GM18505 (cell line): ENCODE measurements around the gene GCSAML.
"Not testable (repeated sequence)": the region's sequence is repeated elsewhere in the genome, so short reads cannot be mapped to it uniquely, and the experiment has no call there.

Experiments
- ATAC-seq: cut with Tn5 transposase; IDR thresholded peaks from one replicate; pipeline ENCODE4 v1.9.1; 2021; ENCODE audit not compliant: unreplicated experiment
- POLR2A ChIP-seq: IDR thresholded peaks from 4 replicates; pipeline ENCODE4 v1.6.1; 2011; ENCODE audit warnings: borderline replicate concordance; ENCODE audit not compliant: insufficient read depth, insufficient read length; ENCODE audit errors: extremely low read depth

GCSAML gene

GRCh38 chr1:247548769-247549182 is at the start of gene GCSAML:
Gene GCSAML (plus strand): TSS chr1:247549134. CDS start chr1:247549192, 58 bp downstream.
- TF ChIP-seq POLR2A: no peak
- ATAC-seq: no peak

DNA sequence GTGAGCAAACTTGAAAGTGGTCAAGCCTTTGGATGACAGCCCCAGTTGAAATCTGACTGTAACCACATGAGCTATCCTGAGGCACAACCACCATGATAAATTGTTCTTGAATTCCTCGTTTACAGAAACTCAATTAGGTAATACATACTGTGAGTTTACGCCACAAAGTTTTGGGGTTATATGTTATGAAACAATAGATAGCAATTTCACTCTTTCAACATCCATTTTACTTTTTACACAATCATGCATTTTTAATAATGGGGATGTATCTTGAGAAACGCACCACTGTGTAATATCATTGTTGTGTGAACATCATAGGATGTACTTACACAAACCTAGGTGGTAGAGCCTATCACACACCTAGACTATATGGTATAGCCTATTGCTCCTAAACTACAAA is 48.1 kb upstream of the GCSAML start:
- ATAC-seq: no peak
- TF ChIP-seq POLR2A: no peak

- no peak for ATAC-seq
- no peak for TF ChIP-seq POLR2A
Observed at GRCh38 chr1:247506831-247507230, 42.1 kb upstream of the GCSAML start.

GRCh38 chr1:247517795-247518612 is 30.9 kb upstream of the GCSAML start:
- ATAC-seq: no peak
- no peak for TF ChIP-seq POLR2A

DNA sequence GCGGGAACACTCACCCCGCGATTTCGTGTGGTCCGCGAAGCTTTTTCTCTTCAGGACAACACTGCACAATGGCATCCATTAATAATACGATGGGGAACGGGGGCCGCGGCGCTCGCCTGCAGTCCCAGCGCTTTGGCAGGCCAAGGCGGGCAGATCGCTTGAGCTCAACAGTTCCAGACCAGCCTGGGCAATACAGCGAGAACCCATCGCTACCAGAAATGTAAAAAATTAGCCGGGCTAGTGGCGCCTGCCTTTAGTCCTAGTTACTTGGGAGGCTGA is 30.4 kb upstream of the GCSAML start:
- TF ChIP-seq POLR2A: no peak
- ATAC-seq: no peak

- ATAC-seq: not testable (repeated sequence)
Observed at GRCh38 chr1:247521886-247522285, 27.0 kb upstream of the GCSAML start.

DNA sequence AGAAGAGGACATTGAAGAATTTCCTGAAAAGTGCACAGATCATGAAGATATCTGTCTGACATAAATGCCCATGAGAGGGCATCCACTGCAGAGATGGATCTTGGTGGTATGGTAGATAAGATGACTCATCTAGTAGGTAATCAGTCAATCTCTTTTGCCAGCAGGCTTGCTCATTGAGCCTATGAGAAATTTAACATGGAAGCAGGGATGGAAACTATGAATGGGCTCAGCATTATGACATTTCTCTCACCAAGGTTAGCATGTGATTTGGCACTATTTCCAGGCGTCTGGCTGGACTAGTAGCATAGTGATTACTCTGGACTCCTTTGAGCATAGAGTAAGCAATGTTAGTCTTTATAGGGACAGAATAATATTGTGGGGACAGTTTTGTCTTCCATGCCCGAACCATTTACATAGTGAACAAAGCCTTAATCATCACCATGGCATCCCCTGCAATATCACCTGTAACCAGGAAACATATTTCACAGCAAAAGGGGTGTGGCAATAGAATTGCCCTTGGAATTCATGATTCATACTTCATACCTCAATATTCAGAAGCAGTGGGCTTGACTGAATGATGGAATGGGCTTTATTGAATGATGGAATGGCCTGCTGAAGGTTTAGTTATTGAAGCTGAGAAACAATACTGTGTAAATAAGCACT is 20.0 kb upstream of the GCSAML start:
- TF ChIP-seq POLR2A: no peak
- ATAC-seq: no peak

GRCh38 chr1:247529771-247530355 is 19.1 kb upstream of the GCSAML start:
- no peak for ATAC-seq
- TF ChIP-seq POLR2A: no peak

DNA sequence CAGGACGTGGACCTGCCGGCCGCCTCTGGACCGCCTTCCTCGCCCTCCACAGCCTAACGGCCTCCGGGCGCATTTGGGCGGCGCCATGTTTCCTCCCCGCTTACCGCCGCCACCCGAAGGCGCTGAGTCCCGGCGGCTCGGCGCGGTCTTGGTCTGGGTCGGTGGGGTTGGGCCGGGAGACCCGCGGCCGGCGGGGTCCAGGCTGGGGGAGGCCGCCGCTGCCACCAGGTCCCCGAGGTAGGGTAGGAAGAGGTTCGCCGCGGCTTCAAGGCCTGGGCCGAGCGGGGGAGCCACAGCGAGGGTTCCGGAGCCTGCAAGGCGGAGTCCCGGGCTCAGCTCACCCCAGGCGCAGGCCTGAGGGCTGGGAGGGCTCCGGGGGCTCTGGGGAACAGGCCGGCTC is 18.1 kb upstream of the GCSAML start:
- TF ChIP-seq POLR2A: no peak
- ATAC-seq: no peak

DNA sequence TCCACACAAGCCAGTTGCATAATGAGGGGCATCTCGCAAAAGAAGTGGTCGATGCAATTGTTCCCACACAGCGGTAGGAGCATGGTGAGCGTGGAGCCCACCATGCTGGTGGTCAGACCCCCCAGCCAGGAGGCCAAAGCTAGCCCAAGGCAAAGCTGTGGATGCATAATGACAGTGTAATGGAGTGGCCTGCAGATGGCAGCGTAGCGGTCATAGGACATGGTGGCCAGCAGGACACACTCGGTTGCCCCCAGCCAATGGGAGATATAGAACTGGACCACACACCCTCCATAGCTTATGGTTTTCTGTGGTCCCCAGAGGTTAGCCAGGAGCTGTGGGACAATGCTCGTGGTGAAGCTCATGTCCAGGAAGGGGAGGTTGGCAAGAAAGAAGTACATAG is 17.0 kb upstream of the GCSAML start:
- ATAC-seq: no peak

GRCh38 chr1:247535402-247535801 is 13.5 kb upstream of the GCSAML start:
- ATAC-seq: no peak
- no peak for TF ChIP-seq POLR2A

More for the DNA sequence above, 17.0 kb upstream of the GCSAML start:
- TF ChIP-seq POLR2A: no peak

DNA sequence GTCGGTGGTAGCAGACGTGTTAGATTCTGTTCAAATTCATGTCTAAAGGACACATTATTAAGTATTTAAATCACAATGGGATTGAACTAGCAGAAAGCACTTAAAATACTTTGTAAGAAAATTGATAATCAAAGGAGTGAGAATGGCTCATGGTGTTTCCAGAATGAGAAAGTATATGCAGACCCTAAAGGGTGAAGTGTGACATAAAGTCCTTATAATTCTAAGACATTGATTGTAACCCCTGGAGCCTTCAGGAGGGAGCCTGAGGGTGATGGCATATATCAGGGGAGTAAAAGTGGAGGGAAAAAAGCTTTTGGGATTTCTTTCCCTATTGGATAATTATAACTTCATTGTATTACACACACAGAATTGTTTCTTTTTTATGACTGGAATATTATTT is 12.6 kb upstream of the GCSAML start, which contains the start of gene OR2C3:
Gene OR2C3 (minus strand): TSS at position 101 of the 400 bp plus-strand sequence. CDS start 3,929 bp downstream, outside the sequence.
- no peak for ATAC-seq
- no peak for TF ChIP-seq POLR2A

DNA sequence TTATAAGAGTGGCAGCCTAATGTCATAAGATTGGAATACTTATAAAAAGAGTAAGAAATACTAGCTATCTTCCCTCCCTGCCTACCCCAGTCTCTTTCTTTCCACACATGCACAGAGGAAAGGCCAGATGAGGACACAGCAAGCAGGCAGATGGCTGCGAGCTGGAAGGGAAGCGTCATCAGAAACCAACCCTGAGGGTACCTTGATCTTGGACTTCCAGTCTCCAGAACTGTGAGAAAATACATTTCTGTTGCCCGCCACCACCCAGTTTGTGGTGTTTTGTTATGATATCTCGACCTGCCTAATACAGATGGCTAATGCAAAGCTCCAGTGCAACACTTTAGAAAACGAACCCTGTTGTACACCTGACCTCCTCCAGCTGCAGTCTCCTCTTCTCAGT is 10.4 kb upstream of the GCSAML start:
- no peak for TF ChIP-seq POLR2A
- ATAC-seq: no peak

DNA sequence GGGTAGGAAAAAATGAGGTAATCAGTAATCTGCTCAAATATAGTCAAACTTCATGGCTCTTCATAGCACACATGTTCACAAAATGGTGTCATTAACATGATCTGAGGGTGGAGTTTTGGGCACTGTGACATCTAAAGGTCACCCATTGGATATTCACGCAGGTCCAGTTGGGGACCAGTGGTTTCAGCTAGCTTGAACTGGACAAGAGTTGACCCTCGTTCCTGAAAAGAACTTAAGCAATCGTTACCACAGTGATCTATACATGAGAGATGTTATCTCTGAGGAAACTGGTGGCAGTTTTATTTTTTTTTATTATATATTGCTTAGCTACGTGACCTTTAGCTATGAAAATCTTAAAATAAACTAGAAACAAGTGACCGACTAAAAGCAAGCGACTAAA is 9.7 kb upstream of the GCSAML start:
- ATAC-seq: no peak
- no peak for TF ChIP-seq POLR2A

DNA sequence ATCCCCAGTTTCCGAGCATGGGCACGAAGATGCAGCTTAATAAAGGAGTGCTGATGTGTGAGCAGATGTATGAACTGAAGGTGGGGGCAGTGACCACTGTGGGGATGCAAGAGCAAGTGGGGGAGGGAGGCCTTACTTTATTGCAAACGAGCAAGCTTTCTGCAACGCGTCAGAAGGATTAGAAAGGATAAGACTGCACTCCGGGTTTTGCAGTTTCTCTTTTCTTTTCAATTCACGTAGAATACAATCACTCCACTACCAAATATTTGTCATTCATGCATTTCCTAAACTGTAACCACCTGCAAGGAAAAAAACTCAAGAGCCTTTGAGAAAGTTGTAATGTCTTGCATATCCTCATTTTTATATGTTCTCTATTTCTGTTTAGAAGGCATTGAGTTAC is 8.4 kb upstream of the GCSAML start:
- ATAC-seq: no peak
- TF ChIP-seq POLR2A: no peak

GRCh38 chr1:247542811-247543210 is 6.1 kb upstream of the GCSAML start:
- no peak for ATAC-seq
- TF ChIP-seq POLR2A: no peak
